IMR-90 (cell line): ENCODE measurements around the gene CEP128. TPM values are rescaled to one million over a fixed set of nuclear protein-coding genes. Genes with fewer than 3 reads are reported as not detected.

ENCODE experiments used
- ATAC-seq: fragments of 200-7000 bp; cut with Tn5 transposase; 2 replicates; pipeline ENCODE4 v1.9.1; 2020; ENCODE audit warnings: low read depth, mild to moderate bottlenecking, moderate library complexity
- BruUV-seq: library from RNA; stranded (reverse); fragments of 400-500 nt; replicated peaks from 2 replicates; lab custom pipeline; 2021; lab: Mats Ljungman, UMichigan
- CTCF ChIA-PET: fragments of 300-600 bp; formaldehyde crosslinking; extraction: SDS; loops from one replicate; lab custom pipeline; 2021; ENCODE audit warnings: antibody characterized with exemption; lab: Yijun Ruan, JAX
- POLR2A ChIA-PET: fragments of 300-600 bp; sonication (Branson Sonifier 250); formaldehyde crosslinking; loops from one replicate; lab custom pipeline; 2022; ENCODE audit warnings: antibody characterized with exemption; ENCODE audit not compliant: unreplicated experiment; lab: Charles Lee
- DNase-seq: peaks from one replicate; pipeline ENCODE4 v3.0.0; 2013
- H2AFZ ChIP-seq: replicated peaks from 2 replicates; pipeline ENCODE3; 2013; ENCODE audit warnings: low read length, mild to moderate bottlenecking; ENCODE audit not compliant: poor library complexity
- H2AK5ac ChIP-seq: 2 replicates; pipeline ENCODE4 v1.6.1; 2013; ENCODE audit warnings: low read depth, low read length, inconsistent platforms
- H2AK9ac ChIP-seq: replicated peaks from 2 replicates; pipeline ENCODE3; 2013; ENCODE audit warnings: mild to moderate bottlenecking, low read depth, low read length, moderate library complexity; ENCODE audit not compliant: poor library complexity
- H2BK120ac ChIP-seq: 2 replicates; pipeline ENCODE4 v1.6.1; 2013; ENCODE audit warnings: low read depth, low read length, inconsistent platforms
- H2BK15ac ChIP-seq: 3 replicates; pipeline ENCODE4 v1.6.1; 2013; ENCODE audit warnings: low read depth, low read length, inconsistent platforms
- H2BK20ac ChIP-seq: 2 replicates; pipeline ENCODE4 v1.6.1; 2013; ENCODE audit warnings: low read depth, mild to moderate bottlenecking, inconsistent platforms, low read length, moderate library complexity
- H2BK5ac ChIP-seq: 2 replicates; pipeline ENCODE4 v1.6.1; 2013; ENCODE audit warnings: mild to moderate bottlenecking, low read depth, low read length, inconsistent platforms; ENCODE audit not compliant: poor library complexity, severe bottlenecking
- H3K14ac ChIP-seq: replicated peaks from 2 replicates; pipeline ENCODE4 v1.6.1; 2013; ENCODE audit warnings: low read depth, low read length, inconsistent platforms
- H3K18ac ChIP-seq: 2 replicates; pipeline ENCODE4 v1.6.1; 2013; ENCODE audit warnings: low read depth, low read length, control low read depth
- H3K23ac ChIP-seq: 2 replicates; pipeline ENCODE4 v1.6.1; 2013; ENCODE audit warnings: low read depth, low read length, inconsistent platforms
- H3K27ac ChIP-seq: 2 replicates; pipeline ENCODE4 v1.5.1; 2013; ENCODE audit warnings: mild to moderate bottlenecking, control low read depth, low read length; ENCODE audit not compliant: insufficient read depth
- H3K27me3 ChIP-seq: 2 replicates; pipeline ENCODE4 v1.6.1; 2013; ENCODE audit warnings: low read length; ENCODE audit not compliant: control insufficient read depth, insufficient read depth
- H3K36me3 ChIP-seq: 2 replicates; pipeline ENCODE4 v1.6.1; 2013; ENCODE audit warnings: low read length, mixed read lengths; ENCODE audit not compliant: control insufficient read depth, insufficient read depth
- H3K4ac ChIP-seq: 2 replicates; pipeline ENCODE4 v1.6.1; 2013; ENCODE audit warnings: low read depth, low read length, inconsistent platforms
- H3K4me1 ChIP-seq: 2 replicates; pipeline ENCODE4 v1.6.1; 2013; ENCODE audit warnings: low read length, mixed read lengths; ENCODE audit not compliant: control insufficient read depth, insufficient read depth
- H3K4me2 ChIP-seq: 2 replicates; pipeline ENCODE4 v1.6.1; 2013; ENCODE audit warnings: low read depth, mild to moderate bottlenecking, control low read depth, low read length, moderate library complexity
- H3K4me3 ChIP-seq: 2 replicates; pipeline ENCODE4 v1.5.1; 2013; ENCODE audit warnings: low read depth, mild to moderate bottlenecking, control low read depth, low read length, moderate library complexity; ENCODE audit not compliant: insufficient read depth
- H3K56ac ChIP-seq: 2 replicates; pipeline ENCODE4 v1.6.1; 2013; ENCODE audit warnings: low read length, inconsistent platforms; ENCODE audit not compliant: insufficient read depth; ENCODE audit errors: extremely low read depth
- H3K79me1 ChIP-seq, 2 experiments: 2 replicates each; pipeline ENCODE4 v1.6.1; 2013; ENCODE audit warnings: low read length in 2 of 2, inconsistent platforms in 1 of 2, low read depth in 1 of 2
- H3K9ac ChIP-seq: 2 replicates; pipeline ENCODE4 v1.6.1; 2013; ENCODE audit warnings: low read depth, low read length, control low read depth
- H3K9me1 ChIP-seq: 2 replicates; pipeline ENCODE4 v1.6.1; 2013; ENCODE audit warnings: low read length, inconsistent platforms; ENCODE audit not compliant: insufficient read depth
- H3K9me3 ChIP-seq: 2 replicates; pipeline ENCODE4 v1.6.1; 2013; ENCODE audit warnings: low read length; ENCODE audit not compliant: control insufficient read depth, insufficient read depth
- H4K20me1 ChIP-seq: 2 replicates; pipeline ENCODE4 v1.6.1; 2013; ENCODE audit warnings: low read length, inconsistent platforms; ENCODE audit not compliant: insufficient read depth
- H4K5ac ChIP-seq: 2 replicates; pipeline ENCODE4 v1.6.1; 2013; ENCODE audit warnings: mild to moderate bottlenecking, low read depth, low read length, control low read depth
- H4K8ac ChIP-seq, 2 experiments: 2 replicates each; pipeline ENCODE4 v1.6.1; 2013; ENCODE audit warnings: low read depth in 2 of 2, low read length in 2 of 2, control low read depth in 1 of 2, inconsistent platforms in 1 of 2
- H4K91ac ChIP-seq: 2 replicates; pipeline ENCODE4 v1.6.1; 2013; ENCODE audit warnings: low read depth, low read length, inconsistent platforms; ENCODE audit not compliant: insufficient read depth
- CEBPB ChIP-seq: IDR thresholded peaks from 2 replicates; pipeline ENCODE4 v1.6.1; 2012; ENCODE audit warnings: low read depth, low read length, improper control_type of control experiment
- WGBS, 2 experiments: methylation state at CpG; one replicate each; pipeline versions ENCODE4 v1.1.5 to v1.1.7; 2013; ENCODE audit warnings: missing lambda C conversion rate in 2 of 2; ENCODE audit not compliant: insufficient read length in 1 of 2; ENCODE audit errors: extremely low coverage in 2 of 2; 5-methylcytosine and 5-hydroxymethylcytosine counted together
- dilution Hi-C: fragments of 300-500 bp; cut with HindIII; formaldehyde crosslinking; loops from one replicate; pipeline ENCODE4 v1.14.3; 2018; ENCODE audit warnings: low sequenced_read_pairs; ENCODE audit not compliant: unreplicated experiment
- in situ Hi-C: fragments of 300-500 bp; cut with MboI; formaldehyde crosslinking; loops from 3 replicates; pipeline ENCODE4 v1.14.3; 2019; ENCODE audit warnings: low sequenced_read_pairs, inconsistent platforms, mixed read lengths
- intact Hi-C: fragments of 100-400 bp; cut with micrococcal nuclease; formaldehyde crosslinking; loops from 2 replicates; pipeline ENCODE4 v1.10.0; 2022
- polyA plus RNA-seq, 3 experiments: library from polyadenylated mRNA; depleted of rRNA; stranded (reverse); fragments of >200 nt; gene quantifications; 2 replicates each; pipeline ENCODE4 v1.2.3, GENCODE V29; 2012; ENCODE audit warnings: low replicate concordance in 1 of 3
- total RNA-seq: library from RNA; depleted of rRNA; stranded (reverse); fragments of >200 nt; gene quantifications from 2 replicates; pipeline ENCODE4 v1.2.3, GENCODE V29; 2012

Gene CEP128
- total and polyA plus RNA-seq, 2 of the 4 experiments (the other 2 are of a cell fraction) = 1.9 to 5.7 TPM

DNA sequence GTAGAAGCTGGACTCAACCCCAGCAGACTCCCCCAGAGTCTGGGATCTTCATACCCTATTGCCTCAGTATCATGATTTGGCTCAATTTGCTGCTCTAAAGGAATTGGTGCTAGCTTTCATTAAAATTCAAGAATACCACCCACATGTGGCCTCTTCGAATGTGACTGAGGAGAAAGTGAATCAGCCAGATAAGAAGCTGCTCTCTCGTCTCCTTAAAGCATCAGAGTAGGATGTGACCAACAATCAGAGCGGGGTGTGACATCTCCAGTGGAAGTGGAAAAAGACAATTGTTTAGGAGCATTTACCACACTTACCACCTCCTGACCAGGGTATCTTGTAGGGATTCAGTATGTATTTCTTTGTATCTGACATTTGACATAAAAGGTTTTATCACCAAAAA is 452.0 kb downstream of the CEP128 start:
- no TSS peak for BruUV-seq
- ATAC-seq = no peak
- Histone ChIP-seq H3K36me3 (no peaks in the 10 kb centered on the region), H3K9me3 (no peaks in the 10 kb centered on the region), H3K4ac (no peak overlapping the region), H3K18ac (no peak overlapping the region), H4K8ac (no peak overlapping the region; a peak in 1 of 4 replicates), H3K4me3 (no peak overlapping the region), H3K14ac (no peak overlapping the region), H2AFZ (no peak overlapping the region), H3K9ac (no peak overlapping the region), H3K27me3 (no peaks in the 10 kb centered on the region), H3K4me1 (peaks cover 4% of the 10 kb centered on the region; the same call in 1 of the 2 replicates), H4K5ac (no peak overlapping the region), H2BK5ac (no peak overlapping the region), H3K23ac (no peak overlapping the region), H2BK15ac (no peak overlapping the region), H2AK9ac (no peak overlapping the region), H2AK5ac (no peak overlapping the region), H3K4me2 (no peak overlapping the region), H3K9me1 (no peaks in the 10 kb centered on the region), H2BK20ac (no peak overlapping the region), H3K56ac (no peak overlapping the region), H4K91ac (no peak overlapping the region), H2BK120ac (no peak overlapping the region), H3K79me1 (no peaks in the 10 kb centered on the region), H3K27ac (no peak overlapping the region), H4K20me1 (no peaks in the 10 kb centered on the region)
- in situ Hi-C loops (no loop called here), intact Hi-C loops (no loop called here), dilution Hi-C loops (no loop called here)
- no peak for TF ChIP-seq CEBPB
- ChIA-PET POLR2A (no interaction called here), CTCF (no interaction called here)
- no CpG with 5 or more reads among the region's 3 CpGs for WGBS, 2 experiments
- DNase-seq = no peak
